HTR-8/SVneo (cell line): Measurements from ENCODE around the gene NDRG4.

Source experiments
- DNase-seq: peaks from one replicate; pipeline ENCODE4 v3.0.0; 2011; ENCODE audit warnings: low spot score, mixed read lengths; ENCODE audit not compliant: insufficient read length
- FAIRE-seq: peaks from 2 replicates; lab custom pipeline; 2011; peaks lifted over from hg19 to GRCh38; lab: Jason Lieb, UNC

NDRG4 gene

DNA sequence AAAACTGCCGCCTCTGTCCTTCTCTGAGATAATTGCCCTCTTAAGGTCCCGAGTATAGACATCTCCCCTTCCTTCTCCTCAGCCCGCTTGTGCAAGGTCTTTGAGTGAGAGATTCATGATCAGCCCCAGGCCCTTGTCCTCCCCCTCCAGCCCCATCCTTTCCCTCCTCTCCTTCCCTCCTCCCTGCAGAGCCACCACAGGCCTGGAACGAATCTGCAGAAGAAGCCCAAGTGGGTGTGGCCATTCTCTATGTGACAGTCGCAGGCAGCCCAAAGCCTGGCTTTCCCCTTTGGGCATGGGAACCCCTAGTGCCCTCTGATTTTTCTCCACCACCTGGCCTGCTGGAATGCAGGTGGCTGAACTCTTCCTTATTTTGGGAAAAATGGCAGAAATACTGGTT is 7.2 kb upstream of the NDRG4 start:
- FAIRE-seq = no peak

DNA sequence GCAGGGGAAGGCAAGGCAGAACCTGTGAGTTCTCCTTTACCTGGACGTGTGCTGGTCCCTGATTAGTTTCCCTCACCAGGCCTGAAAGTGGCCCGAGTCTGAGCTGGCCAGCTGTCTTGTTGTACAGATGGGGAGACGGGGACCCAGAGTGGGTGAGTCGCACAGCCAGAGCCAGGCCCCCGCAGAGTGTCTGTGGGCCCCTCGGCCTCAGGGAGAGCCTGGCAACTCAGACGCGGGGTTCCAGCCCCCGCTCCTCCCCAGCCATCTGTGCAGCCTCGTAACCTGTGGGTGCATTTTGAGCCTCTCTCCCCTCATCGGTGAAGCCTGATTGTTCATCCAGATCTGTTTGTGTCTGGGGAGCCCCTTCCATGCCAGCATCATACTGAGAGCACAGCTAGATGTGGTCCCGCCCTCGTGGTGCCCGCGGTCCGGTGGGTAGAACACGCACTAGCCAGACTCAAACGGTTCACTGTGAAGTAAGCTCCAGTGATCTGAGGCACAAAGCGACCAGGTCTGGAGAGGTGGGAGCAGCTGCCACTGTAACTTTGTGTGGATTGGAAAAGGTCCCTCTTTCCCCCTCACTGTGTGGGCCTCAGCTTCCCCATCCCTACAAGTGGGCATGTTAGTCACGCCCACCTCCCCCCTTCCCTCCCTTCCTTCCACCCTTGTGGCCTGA is 6.0 kb upstream of the NDRG4 start:
- peak; percentile 54 for FAIRE-seq
- DNase-seq = no peak

More for the DNA sequence above, 7.2 kb upstream of the NDRG4 start:
- DNase-seq = no peak

DNA sequence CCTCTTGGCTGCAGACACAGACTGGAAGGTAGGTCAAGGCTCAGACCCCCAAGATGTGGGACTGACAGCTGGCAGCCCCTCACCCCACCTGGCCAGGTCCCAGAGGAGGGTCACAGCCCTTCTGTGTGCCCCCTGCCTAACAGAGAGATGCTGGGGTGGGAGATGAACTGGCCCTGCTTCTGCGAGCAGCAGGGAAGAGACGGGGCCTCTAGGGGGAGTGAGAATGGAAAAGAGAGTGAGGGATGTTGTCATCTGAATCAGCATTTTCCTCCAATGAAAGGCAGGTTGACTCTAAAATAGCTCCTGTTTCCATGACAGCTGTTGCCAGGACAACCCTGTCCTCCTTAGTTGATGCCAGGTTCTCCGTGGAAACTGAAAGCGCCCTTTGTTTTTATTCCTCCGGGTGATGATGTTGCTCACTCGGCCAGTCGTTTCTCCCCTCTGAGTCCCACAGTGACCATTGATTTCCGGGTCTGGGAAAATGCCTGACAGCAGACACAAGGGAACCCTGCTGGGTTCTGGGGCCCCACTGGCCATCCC is 4.9 kb upstream of the NDRG4 start:
- FAIRE-seq (peak; percentile 92), DNase-seq (peak; percentile 66)

DNA sequence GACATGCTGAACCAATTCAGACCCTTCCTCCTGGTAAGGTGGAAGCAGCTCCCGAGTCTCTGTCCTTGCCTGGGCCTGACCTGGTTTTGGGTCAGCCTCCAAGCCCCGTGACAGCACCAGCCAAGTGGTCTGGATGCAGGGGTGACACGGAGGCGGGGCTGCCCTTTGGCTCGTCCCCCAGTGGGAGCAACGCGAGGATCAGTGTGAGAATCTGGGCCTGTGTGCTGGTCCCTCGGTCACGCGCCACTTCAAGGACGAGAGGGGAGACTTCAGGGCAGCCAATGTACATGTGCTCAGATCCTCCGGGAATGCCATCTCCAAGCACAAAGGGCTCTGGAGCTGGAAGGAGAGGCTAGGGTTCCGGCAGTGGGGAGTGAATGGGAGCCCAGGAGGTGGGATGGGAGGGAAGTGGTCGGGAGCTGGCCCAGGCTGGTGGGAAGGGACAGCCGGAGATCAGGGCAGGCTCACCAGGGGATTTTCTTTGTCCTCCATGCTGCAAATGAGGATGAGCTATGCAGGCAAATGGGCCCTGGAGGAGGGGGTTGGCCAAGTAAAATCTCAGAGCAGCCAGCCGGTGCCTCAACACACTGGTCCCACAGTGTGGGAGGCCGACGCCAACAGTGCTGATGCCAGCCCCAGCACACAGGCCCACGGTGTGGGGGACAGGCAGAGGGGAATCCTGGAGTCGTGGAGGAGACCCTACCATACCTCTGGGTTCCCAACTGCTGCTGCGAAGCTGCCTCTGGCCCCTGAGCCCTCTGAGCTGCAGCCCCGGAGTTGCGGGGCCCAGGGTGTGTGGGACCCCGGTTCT is 4.2 kb upstream of the NDRG4 start:
- FAIRE-seq (peak; percentile 9), DNase-seq (no peak)

DNA sequence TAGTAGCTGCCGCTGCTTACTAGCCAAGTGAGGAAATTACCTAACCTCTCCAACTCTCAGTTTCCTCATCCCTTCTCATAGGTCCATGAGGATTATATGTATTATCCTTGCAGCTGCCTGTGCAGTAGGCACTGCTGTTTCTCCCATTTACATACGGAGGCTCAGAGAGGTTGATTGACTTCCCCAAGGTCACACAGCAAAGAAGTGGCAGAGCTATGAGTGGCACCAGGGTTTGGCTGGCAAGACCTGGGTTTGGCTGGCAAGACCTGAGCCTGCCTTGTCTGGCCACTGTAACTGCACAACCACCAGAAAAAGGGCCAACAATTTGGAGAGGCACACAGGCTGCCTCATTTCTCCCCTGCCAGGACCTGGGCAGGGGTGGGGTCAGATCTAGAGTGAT is 2.5 kb upstream of the NDRG4 start:
- DNase-seq (no peak), FAIRE-seq (no peak)

DNA sequence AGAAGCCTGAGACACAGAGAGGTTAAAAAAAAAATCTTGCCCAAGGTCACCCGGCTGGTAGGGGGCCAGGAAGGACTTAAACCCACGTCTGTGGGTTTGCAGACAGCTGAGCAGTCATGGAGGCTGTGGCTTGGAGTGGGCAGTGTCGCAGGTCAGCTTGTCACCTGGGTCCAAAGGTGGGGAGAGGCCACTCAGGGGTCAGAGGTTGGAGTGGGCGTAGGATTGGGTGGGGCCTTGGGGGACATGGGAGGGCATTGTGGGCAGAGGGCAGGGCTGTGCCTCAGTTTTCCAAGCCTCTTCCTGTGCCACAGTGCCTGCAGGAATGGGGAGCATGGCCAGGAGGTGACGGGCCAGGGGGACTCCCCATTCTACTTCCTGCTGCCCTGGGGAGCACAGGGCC is 2.0 kb upstream of the NDRG4 start:
- DNase-seq (no peak), FAIRE-seq (peak; percentile 44)

DNA sequence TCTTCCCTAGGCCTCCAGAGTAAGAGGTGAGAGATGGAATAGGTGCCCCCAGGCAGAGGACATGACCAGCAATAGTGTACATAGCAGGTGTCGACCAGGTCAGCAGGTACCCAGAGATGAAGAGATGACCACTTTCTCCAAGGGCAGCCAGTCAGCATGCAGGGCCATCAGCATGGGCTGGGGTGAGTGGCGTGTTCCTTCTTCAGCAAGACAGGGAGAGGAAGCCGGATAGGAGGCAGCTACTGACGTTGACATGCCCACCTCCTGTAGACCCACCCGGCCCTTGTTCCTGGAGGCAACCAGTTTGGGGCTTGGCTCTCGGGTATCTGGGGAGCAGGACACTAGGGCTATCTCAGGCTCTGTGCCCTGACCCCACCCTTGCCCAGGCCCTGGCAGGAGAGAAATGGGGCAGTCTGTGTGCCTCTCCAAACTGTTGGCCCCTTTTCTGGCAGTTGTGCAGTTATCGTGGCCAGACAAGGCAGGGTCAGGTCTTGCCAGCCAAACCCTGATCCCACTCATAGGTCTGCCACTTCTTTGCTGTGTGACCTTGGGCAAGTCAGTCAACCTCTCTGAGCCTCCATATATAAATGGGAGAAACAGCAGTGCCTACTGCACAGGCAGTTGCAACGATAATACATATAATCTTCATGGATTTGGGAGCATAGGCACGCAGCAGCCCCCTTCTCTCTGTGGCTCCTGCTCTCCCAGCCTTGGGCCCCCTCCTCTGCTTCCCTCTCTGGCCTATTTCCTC is 1.4 kb upstream of the NDRG4 start:
- FAIRE-seq = peak; percentile 40

DNA sequence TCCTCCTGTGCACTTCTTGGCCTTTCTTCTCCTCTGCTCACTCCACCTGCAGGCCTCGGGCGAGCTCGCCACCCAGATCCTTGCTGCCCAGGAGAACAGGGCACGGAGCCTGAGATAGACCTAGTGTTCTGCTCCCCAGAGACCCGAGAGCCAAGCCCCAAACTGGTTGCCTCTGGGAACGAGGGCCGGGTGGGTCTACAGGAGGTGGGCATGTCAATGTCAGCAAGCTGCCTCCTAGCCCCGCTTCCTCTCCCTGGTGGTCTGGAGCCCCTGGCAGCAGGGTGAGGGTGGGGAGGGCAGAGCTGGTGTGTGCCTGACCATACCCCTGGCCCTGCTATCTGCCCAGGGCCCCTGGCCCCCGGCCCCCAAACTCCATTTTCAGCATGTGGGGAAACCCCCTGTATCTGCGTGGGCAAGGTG is 841 bp upstream of the NDRG4 start:
- peak; percentile 9 for FAIRE-seq

More for the DNA sequence above, 1.4 kb upstream of the NDRG4 start:
- DNase-seq = no peak

DNA sequence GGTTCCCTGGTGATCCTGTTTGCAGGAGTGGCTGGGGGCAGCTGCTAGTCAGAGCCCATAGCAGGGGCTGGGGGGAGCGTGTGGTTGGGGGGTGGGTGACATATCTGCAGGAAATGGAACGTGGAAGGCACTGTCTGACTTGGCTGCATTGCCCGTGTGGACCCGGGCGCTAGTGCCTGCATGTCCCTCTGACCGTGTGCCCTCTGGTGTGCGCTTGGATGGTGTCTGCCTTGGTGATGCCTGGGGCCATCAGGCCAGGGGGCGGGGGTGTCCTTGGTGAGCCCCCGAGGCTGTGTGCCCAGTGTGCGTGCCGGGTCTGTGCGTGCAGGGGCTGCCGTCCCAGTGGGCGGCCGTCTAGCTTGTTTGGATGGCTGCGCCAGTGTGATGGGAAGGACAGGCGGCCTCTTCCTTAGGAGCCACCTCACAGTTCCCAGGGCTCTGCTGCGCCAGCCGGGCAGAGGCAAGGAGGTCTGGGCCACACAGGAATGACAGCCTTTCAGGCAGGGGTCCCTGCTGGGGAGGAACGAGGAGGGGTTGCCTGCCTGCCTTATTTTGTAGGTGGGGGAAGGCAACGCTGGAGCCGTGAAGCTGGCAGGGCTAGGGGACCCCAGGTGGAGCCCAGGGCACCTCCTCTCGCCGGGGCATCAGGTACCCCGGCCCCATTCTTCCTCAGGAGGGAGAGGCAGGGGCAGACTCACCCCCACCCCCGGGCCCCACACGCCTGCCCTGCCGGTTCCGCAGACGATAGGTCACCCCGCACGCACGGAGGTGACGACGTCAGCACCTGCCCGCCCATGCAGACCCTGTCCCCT is 693 bp downstream of the NDRG4 start:
- DNase-seq (no peak), FAIRE-seq (peak; percentile 91)

More for the DNA sequence above, 841 bp upstream of the NDRG4 start:
- DNase-seq = no peak

DNA sequence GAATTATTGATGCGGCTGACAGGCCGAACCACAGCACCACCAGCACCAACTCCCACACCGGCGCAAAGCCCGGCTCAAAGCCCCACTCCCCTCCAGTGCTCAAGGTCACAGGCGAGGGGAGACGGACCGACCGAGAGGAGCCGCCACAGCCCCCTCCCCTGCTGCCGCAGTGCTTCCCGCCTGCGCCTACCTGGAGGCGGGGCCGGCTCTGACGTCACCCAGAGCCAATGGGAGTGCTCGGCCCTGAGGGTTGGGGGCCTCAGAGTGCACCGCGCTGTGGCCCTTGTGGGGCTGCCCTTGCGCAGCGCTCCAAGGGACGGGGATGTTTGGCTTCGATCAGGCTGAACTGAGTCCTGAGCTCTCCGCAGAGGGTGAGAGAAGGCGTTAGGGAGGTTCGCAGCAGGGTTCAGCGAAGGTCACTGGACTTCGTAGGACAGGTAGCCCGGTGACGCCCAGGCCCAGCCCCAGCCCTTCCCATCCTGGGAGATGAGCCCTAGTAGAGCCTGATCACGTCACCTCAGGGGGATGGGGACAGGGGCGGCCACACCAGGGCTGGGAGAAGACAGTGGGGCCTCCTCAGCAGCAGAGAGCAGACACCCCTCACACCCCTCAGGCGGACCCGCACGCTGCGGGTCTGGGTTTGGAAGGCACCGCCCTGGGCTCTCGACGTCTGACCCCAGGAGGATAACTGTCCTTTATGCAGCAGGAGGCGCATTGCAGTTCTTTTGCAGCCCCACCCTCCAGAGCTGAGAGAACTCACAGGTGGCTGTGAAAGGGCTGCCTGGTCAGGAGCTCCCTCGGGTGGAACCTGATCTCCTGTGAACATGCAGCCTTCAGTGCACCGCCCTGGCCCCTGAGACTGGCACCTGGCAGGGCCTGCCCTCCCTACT is 1.5 kb downstream of the NDRG4 start:
- DNase-seq = no peak
- no peak for FAIRE-seq

DNA sequence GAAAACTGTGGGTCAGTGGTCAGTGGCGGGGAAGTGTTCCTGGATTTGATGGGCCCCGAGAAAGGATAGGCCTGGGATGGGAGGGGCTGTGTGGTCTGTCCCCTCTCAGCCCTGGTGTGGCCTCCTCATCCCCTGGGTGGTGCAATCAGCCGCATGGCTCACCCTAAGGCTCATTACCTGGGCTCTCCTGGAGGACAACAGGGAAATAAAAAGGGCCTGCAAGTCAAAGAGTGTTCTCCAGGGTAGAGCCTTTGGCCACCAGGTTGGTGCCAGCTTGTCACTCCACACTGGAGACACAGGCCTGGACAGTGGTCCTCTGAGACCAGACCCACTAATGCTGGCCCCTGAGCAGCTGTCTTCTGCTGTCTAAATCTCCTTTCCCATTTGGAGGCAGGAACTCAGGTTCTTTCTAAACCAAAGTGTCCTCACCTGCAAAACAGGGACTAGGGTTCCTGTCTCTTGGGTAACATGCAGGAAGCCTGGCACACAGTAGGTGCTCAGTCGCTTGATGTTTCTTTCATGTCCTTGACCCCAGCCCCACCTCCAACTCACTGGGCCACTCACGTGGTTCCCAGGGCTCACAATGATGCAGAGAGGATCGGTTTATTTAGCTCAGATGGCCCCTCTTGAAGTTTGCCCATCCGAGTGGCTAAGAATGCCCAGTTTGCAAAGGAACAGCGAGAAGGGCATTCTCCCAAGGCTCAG is 2.4 kb downstream of the NDRG4 start:
- no peak for FAIRE-seq
- DNase-seq = no peak

DNA sequence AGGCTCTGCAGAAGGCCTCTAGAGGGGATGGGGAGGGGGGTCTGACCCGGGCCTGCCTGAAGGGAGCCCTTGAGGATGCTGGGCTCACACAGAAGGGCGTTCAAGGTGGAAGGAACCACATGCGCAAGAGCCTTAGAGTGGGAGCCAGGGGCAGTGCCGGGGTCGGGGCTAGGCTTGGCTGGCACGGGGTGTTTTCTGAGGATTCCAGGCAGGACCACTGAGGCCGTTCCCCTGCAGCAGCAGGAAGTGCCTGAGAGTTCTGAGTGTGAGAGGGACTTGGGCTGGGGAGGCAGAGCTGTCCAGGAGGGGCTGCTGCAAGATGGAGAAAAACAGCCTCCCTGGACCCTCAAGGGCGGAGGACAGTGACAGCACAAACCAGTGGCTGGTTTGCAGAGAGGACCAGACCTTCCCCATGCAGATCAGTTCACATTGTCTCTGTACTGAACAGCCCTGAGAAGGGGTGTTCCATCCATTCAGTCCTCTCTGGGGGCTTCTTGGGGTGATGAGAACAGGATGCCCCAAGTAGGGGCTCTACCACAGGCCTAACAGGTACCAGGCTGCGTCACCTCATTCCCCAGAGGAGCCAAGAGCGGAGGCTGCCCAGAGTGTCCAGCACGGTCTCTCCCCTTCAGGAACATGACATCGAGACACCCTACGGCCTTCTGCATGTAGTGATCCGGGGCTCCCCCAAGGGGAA is 3.4 kb downstream of the NDRG4 start:
- DNase-seq (no peak), FAIRE-seq (no peak)

DNA sequence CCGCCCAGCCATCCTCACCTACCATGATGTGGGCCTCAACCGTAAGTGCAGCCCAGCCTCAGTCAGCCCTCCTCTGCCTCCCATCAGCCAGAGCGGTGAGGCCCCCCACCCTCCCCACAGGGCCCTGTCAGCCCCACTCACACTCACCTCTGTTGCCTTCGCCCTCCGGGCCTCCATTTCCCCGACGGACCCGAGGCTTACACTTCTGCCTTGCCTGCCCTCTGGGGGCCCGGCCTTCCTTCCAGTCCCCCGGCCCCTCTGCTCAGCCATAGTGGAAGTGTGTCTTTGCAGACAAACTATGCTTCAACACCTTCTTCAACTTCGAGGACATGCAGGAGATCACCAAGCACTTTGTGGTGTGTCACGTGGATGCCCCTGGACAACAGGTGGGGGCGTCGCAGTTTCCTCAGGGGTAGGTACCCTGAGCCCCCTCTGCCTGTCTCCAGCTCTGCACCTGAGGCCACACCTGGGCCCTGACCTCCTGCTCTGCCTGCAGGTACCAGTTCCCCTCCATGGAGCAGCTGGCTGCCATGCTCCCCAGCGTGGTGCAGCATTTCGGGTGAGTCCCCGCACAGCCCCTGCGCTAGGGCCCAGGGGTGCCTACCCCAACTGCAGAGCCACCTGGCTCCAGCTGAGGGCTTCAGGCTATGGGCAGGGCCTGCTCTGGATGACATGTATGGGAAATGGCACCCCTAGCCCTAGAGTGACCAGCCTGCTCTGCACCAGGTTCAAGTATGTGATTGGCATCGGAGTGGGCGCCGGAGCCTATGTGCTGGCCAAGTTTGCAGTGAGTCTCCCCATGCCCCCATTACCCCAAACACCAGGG is 4.1 kb downstream of the NDRG4 start:
- DNase-seq (no peak), FAIRE-seq (peak; percentile 63)

DNA sequence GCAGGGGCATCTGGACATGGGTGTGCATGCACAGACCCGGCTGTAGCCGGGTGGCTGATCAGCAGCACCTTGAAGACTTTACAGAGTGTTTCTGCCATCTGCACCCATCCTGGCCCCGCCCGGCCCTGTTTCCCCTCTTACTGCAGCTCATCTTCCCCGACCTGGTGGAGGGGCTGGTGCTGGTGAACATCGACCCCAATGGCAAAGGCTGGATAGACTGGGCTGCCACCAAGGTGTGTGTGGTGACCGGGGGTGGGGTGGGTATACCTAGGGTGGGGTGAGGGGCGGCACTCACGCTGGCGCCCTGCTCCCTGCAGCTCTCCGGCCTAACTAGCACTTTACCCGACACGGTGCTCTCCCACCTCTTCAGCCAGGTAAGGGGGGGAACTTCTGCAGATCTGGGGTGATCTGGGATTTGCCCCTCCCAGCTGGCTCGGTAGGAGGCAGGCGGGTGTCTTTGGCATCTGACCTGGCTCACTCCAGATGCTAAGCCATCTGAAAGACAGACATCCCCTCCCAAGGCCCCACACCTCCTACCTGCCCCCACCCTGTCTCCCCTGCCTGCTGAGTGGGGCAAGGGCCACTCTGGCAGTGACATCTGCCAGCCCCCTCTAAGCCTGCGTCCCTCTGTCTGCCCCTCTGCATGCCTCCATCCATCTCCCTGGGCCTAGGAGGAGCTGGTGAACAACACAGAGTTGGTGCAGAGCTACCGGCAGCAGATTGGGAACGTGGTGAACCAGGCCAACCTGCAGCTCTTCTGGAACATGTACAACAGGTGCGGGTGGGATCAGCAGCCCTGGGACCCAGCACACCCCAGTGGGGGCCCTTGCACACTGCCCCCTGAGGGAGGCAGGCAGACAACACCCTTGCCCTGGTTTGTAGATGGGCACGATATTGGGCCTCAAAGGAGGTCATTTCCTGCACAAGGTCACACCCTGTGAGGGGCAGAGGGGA is 6.6 kb downstream of the NDRG4 start:
- FAIRE-seq (peak; percentile 51), DNase-seq (no peak)

DNA sequence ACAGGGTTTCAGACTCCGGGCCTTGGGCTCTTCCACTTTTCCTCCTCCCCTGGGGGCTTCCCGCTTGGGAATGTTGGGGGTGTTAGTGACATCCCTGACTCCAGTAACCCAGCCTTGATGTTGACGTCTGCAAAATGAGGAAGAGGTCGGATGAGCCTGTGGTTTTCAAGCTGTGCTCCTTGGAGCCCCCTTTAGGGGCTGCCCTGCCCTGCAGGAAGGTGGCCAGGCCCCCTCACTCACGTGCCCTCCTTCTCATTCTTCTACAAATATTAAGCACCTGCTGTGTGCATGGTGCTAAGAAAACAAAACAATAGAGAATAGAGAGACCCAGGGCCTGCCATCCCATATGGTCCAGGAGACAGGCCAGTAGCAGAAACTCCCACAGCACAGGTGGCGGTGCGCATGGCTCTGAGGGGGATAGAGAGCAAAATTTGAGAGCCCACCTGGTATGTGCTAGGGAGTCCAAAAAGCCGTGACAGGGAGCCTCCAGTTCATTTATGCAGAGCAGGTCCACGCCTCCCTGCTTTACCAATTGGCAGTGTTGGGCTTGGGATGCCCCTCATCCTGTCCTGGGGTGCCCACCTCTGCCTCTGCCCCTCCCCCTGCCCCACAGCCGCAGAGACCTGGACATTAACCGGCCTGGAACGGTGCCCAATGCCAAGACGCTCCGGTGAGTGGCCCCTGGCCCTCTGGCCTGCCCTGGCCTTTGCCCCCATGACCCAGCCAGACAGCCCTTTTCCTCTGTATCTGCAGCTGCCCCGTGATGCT is 7.4 kb downstream of the NDRG4 start:
- DNase-seq = no peak
- FAIRE-seq = no peak
